IPS-11a (cell line): Measurements from ENCODE around the gene PHOX2A.

ENCODE experiments used
- H3K4me3 ChIP-seq: one replicate; pipeline ENCODE4 v1.5.1; 2013; ENCODE audit warnings: low read depth, low read length, control low read depth

The PHOX2A gene

GRCh38 chr11:72235351-72236057 is 8.5 kb downstream of the PHOX2A start:
- no peak overlapping the region for H3K4me3 ChIP-seq

DNA sequence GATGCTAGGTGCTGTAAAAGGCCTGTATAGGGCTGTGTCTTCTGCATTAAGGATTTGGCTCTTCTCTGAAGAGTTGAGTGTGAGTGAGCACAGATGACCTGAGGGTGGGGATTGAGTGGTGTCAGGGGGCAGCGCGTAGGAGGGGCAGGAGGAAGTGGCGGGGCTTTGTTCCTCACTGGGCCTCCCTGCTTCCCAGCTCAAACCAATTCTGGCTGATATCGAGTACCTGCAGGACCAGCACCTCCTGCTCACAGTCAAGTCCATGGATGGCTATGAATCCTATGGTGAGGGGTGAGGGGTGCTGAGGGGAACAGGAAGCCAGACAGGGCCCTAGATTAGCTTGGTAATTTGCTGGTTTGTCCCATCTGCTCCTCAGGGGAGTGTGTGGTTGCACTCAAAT is 9.1 kb downstream of the PHOX2A start:
- no peak overlapping the region for H3K4me3 ChIP-seq

DNA sequence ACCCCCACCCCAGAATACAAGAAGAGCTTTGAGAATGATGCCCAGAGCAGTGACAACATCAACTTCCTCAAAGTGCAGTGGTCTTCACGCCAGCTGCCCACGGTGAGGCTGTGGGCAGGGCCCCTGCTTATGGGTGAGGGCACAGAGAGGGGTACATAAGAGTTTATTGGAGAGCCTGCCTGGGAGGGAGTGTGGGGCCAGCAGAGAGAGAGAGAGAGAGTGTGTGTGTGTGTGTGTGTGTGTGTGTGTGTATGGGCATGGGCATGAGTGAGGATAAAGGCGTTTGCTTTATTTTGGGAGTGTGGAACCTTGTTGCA is 9.5 kb downstream of the PHOX2A start:
- H3K4me3 ChIP-seq: no peak overlapping the region

DNA sequence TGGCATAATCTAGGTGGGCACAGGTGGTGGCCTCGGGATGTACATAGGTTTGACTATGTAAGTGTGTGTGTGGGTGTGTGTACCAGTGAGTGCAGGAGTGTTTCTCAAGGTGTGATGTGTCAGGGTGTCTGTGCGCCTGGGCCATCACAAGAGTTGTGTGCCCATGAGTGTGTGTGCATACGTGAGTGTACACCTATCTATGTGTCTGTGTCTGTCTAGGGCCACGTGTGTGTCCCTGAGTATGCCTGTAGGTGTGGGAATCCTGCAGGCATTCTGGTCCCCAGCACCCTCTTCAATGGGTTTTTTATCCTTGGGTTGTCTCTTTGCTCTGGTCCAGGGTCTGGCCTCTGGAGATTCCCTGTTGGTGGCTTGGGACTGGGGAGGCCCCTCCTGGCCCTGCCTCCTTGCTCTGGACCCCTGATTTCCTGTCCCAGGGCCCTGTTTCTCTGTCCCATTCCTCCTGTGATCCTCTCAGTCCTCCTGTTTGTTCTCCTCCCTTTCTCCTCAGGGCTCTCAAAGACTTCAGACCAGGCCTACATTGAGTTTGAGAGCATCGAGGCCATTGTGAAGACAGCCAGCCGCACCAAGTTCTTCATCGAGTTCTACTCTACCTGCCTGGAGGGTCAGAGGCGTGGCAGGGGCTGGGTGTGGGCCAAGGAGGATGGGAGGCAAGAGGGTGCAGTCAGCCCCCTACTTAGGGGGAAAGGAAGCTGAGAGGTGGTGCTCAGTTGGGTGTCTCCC is 10.0 kb downstream of the PHOX2A start:
- H3K4me3 ChIP-seq: no peak overlapping the region

- no peak overlapping the region for H3K4me3 ChIP-seq
Observed at GRCh38 chr11:72233056-72233772, 10.8 kb downstream of the PHOX2A start.

GRCh38 chr11:72232260-72233055 is 11.5 kb downstream of the PHOX2A start:
- H3K4me3 ChIP-seq: no peak overlapping the region

DNA sequence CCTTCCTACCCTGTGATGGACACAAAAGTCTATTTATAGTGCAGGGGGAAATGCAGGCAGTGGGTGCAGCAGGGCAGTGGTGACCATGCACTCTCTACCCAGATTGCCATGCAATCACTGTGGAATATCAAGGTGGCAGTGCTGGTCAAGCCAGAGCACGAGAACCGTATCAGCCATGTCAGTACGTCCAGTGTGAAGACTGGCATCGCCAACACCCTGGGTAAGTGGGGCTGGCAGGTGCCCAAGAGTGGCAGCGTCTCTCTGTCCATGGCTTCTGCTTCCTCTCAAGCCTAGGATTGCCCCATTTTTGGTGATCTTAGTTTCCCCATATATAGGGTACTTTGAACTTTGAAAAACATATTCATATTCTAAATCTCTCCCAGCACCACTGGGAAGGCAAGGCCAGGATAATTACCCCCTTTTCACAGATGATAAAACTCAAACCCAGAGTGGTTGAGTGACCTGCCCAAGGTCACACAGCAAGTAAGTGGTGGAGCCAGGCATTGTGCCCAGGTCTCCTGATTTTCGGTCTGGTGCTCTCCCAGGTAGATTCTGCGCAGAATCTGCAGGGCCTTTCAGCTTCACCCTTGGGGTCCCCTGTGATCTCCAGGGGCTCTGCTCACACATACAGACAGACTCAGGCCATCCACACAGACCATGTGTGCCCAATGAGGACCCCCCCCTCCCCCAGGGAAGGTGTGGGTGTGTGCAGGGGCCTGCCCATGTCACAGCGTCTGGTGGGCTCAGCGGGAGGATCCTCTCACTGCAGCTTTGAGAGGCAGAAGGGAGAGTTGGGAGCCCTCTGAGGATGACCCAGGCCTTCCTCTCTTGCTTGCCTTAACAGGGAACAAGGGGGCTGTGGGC is 12.3 kb downstream of the PHOX2A start:
- no peak overlapping the region for H3K4me3 ChIP-seq

DNA sequence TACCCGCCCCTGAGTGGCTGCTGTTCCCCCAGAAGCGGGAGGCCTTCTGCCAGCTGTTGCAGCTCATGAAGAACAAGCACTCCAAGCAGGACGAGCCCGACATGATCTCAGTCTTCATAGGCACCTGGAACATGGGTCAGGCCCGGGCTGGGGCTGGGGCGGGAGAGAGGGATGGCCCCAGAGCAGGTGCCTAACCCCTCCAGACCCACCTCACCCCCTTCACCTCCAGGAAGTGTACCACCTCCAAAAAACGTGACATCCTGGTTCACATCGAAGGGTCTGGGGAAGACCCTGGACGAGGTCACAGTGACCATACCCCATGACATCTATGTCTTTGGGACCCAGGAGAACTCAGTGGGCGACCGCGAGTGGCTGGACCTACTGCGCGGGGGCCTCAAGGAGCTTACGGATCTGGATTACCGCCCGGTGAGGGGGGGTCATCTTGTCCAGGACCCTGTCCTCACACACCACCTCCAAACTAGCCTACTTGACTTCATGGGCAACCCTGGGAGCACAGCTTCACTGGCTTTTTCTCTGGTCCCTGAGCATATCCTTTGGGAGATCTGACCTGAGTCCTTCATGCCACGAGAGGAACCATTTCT is 13.1 kb downstream of the PHOX2A start:
- H3K4me3 ChIP-seq: no peak overlapping the region

- H3K4me3 ChIP-seq: no peak overlapping the region
Observed at GRCh38 chr11:72229925-72230763, 13.8 kb downstream of the PHOX2A start.

- H3K4me3 ChIP-seq: no peak overlapping the region
Observed at GRCh38 chr11:72229336-72229924, 14.5 kb downstream of the PHOX2A start.

- no peak overlapping the region for H3K4me3 ChIP-seq
Observed at GRCh38 chr11:72228844-72229231, 15.1 kb downstream of the PHOX2A start.

DNA sequence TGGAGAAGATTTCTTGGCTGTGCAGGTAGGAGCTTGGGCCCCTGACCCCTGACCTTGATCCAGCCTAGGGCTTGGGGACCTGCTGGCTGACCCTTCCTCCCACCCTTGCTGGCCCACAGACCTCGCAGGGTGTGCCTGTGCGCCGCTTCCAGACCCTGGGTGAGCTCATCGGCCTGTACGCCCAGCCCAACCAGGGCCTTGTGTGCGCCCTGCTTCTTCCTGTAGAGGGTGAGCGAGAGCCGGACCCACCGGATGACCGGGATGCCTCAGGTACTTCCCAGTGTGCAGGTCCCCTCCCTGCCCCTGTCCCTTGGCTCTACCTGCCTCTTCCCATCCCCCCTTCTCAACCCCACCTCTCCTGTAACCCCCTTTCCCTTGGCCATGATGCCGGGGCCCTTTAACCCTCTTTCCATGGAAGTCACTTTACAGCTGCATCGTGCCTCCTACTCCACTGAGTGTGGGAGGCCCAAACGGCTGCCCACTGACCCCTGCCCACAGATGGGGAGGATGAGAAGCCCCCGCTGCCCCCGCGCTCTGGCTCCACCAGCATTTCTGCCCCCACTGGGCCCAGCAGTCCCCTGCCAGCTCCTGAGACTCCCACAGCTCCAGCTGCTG is 15.6 kb downstream of the PHOX2A start:
- no peak overlapping the region for H3K4me3 ChIP-seq

GRCh38 chr11:72227316-72228228 is 16.4 kb downstream of the PHOX2A start:
- no peak overlapping the region for H3K4me3 ChIP-seq

- no peak overlapping the region for H3K4me3 ChIP-seq
Observed at GRCh38 chr11:72226701-72227100, 17.3 kb downstream of the PHOX2A start.

GRCh38 chr11:72225411-72225951 is 18.5 kb downstream of the PHOX2A start:
- H3K4me3 ChIP-seq: peak overlapping the region; percentile 80

DNA sequence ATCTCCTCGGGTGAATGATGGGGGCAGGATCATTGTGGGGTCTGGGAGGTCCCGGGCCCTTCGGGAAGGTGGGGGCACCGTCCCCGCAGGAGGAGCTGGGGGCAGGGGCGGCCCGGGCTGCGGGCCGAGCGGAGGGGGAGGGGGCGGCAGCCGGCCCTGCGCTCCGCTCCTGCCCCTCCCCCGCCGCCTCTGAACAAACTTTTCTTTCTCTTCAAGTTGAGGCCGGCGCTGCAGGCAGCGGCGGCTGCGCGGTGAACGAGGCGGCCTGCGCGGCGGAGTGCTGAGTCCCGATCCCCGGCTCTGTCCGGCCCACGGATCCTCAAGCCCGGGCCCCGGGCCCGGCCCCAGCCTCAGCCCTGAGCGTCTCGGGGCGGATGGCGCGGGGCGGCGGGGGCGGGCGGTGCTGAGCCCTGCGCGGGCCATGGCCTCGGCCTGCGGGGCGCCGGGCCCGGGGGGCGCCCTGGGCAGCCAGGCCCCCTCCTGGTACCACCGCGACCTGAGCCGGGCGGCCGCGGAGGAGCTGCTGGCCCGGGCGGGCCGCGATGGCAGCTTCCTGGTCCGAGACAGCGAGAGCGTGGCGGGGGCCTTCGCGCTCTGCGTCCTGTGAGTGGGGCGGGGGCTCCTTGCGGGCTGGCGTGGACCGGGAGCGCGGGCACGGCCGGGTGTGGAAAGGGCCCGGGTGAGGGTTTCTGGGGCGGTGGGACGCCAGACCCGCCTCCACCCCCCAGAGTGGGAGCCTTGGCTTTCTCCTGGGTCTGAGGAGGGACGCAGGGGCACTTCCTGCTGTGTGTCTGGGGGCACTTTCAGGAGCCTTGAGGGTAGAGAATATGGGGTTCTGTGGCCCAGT is 19.2 kb downstream of the PHOX2A start, which contains the start of gene INPPL1:
Gene INPPL1, plus strand, starts transcription at position 204 of the 847 bp plus-strand sequence. Its CDS starts 218 bp downstream, at position 422.
- H3K4me3 ChIP-seq: peak within 1 kb of the TSS; percentile 80
